Activated B cell treated with CpG ODN at 0.5 μM for 24 hours (primary cell): ENCODE data around the gene GALR3. TPM values are rescaled to one million over a fixed set of nuclear protein-coding genes. Genes with fewer than 3 reads are reported as not detected.

Experiments
- ATAC-seq: fragments of 200-7000 bp; cut with Tn5 transposase; one replicate; pipeline ENCODE4 v1.10.0; 2021; ENCODE audit warnings: low read depth, mild to moderate bottlenecking, moderate library complexity
- CTCF ChIA-PET: fragments of 350-600 bp; sonication (Branson Sonifier 250); formaldehyde crosslinking; loops from one replicate; lab custom pipeline; 2021; ENCODE audit warnings: antibody characterized with exemption; lab: Charles Lee
- POLR2A ChIA-PET: fragments of 350-600 bp; sonication (Branson Sonifier 250); formaldehyde crosslinking; loops from one replicate; lab custom pipeline; 2021; ENCODE audit warnings: antibody characterized with exemption; lab: Charles Lee
- DNase-seq: peaks from one replicate; pipeline ENCODE4 v3.0.0; 2022
- H3K27ac Mint-ChIP-seq: one replicate; pipeline ENCODE4 v1.8.0; 2020; ENCODE audit warnings: mixed read lengths
- H3K27me3 Mint-ChIP-seq: one replicate; pipeline ENCODE4 v1.8.0; 2021; ENCODE audit warnings: mixed read lengths
- H3K36me3 Mint-ChIP-seq: one replicate; pipeline ENCODE4 v1.8.0; 2021; ENCODE audit warnings: low read depth, mixed read lengths
- H3K4me1 Mint-ChIP-seq: one replicate; pipeline ENCODE4 v1.8.0; 2021; ENCODE audit warnings: mixed read lengths
- H3K4me3 Mint-ChIP-seq: one replicate; pipeline ENCODE4 v1.8.0; 2020; ENCODE audit warnings: mild to moderate bottlenecking, mixed read lengths
- H3K9me3 Mint-ChIP-seq: one replicate; pipeline ENCODE4 v1.8.0; 2020; ENCODE audit warnings: mixed read lengths
- CTCF ChIP-seq: fragments of 200-600 bp; IDR thresholded peaks from one replicate; pipeline ENCODE4 v1.8.0; 2022; ENCODE audit warnings: antibody characterized with exemption, mild to moderate bottlenecking
- intact Hi-C: fragments of 100-400 bp; cut with micrococcal nuclease; formaldehyde crosslinking; loops from one replicate; pipeline ENCODE4 v1.15.1; 2024
- total RNA-seq: library from RNA; stranded (reverse); gene quantifications from 2 replicates; pipeline ENCODE4 v1.2.3, GENCODE V29; 2022

GALR3 gene
- total RNA-seq, 1 donor from 2014 or later = not detected

DNA sequence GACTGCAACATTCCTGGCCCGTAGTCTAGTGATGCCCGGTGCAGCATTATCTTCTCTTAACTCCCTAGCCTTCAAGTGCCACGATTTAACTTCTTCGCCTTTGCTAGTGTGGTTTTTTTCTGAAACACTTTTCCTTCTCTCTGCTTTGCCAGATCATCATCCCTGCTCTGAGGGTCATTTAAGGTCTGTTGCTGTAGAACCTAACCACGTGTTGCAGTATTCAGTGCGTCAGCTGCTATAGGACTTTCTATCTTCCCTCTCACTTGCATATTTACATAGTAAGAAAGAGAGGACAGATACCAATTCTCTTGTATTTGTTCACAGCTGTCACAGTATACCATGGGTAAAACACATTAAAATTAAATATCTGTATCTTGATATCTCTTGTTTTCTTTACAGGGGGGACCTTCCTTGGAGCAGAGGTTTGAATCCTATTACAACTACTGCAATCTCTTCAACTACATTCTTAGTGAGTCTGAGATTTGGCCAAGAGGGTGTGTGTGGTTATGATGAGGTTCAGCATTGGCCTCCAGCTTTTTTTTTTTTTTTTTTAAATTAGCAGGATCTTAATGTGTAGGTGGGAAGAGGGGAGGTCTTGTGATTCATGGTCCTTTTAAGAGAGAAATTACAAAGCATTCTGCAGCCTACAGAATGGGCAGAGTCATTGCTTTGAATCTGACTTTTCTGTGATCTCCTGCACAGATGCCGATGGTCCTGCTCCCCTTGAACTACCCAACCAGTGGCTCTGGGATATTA lies 39.6 kb downstream of the GALR3 start:
- ATAC-seq = no peak
- Mint-ChIP-seq H3K4me1 (no peaks in the 10 kb centered on the region), H3K27me3 (no peaks in the 10 kb centered on the region), H3K27ac (no peak overlapping the region), H3K4me3 (no peak overlapping the region), H3K36me3 (peaks cover 80% of the 10 kb centered on the region), H3K9me3 (no peaks in the 10 kb centered on the region)
- intact Hi-C loops = loop anchor here (1.0 to 2.0 kb wide), 8 partner anchors 14 to 324 kb away; partner anchors contain the start of genes ANKRD54 and EIF3L
- DNase-seq = no peak
- CTCF ChIA-PET = interaction anchor here (0.7 to 4.6 kb wide), 27 partner anchors 7 to 255 kb away, joined by 3 to 81 read pairs (median 4); partner anchors contain the start of genes ANKRD54, EIF3L, GCAT and GGA1
- POLR2A ChIA-PET = interaction anchor here (0.6 to 1.6 kb wide), 3 partner anchors 13 to 629 kb away, joined by 4 read pairs; no protein-coding TSS in a partner anchor
- no peak for TF ChIP-seq CTCF

DNA sequence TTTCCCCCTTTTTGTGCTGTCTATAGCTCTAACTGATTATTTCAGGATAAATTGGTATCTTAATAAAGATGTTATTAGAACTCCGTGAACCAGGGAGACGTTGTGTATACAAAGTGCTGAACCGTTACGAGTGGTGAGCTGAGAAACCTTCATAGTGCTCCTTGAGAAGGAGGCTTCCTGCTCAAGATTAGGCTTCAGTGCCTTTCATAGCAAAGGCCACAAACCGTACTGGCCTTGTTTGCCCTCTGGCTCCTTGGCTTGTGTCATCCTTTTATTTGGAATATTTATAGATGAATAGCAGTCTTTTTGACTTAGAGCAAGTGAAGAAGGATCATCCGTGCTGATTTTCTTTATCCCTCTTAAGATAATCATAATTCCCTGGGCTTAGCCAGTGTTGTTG lies 42.3 kb downstream of the GALR3 start:
- DNase-seq (no peak), ATAC-seq (no peak)
- POLR2A ChIA-PET = interaction anchor here (0.7 kb wide), 1 partner anchor 66 kb away, joined by 3 read pairs; no protein-coding TSS in a partner anchor
- no peak for TF ChIP-seq CTCF
- intact Hi-C loops = no loop called here
- peaks cover 87% of the 10 kb centered on the region for H3K36me3 Mint-ChIP-seq
- CTCF ChIA-PET = interaction anchor here (4.6 kb wide), 1 partner anchor 47 kb away, joined by 81 read pairs; no protein-coding TSS in a partner anchor
- no peak overlapping the region for H3K27ac Mint-ChIP-seq
- H3K27me3 Mint-ChIP-seq = no peaks in the 10 kb centered on the region
- H3K4me3 Mint-ChIP-seq = no peak overlapping the region
- no peaks in the 10 kb centered on the region for H3K4me1 Mint-ChIP-seq
- no peaks in the 10 kb centered on the region for H3K9me3 Mint-ChIP-seq

- intact Hi-C loops = no loop called here
- CTCF ChIA-PET = no interaction called here
- H3K4me1 Mint-ChIP-seq = no peaks in the 10 kb centered on the region
- no peaks in the 10 kb centered on the region for H3K9me3 Mint-ChIP-seq
- H3K4me3 Mint-ChIP-seq = no peak overlapping the region
- DNase-seq = no peak
- no peaks in the 10 kb centered on the region for H3K27me3 Mint-ChIP-seq
- ATAC-seq = no peak
- no peak for TF ChIP-seq CTCF
- H3K27ac Mint-ChIP-seq = no peak overlapping the region
- POLR2A ChIA-PET = no interaction called here
- H3K36me3 Mint-ChIP-seq = peaks cover 84% of the 10 kb centered on the region
Observed at GRCh38 chr22:37870273-37870672, 47.1 kb downstream of the GALR3 start.

Other genes starting within 250 kb of the GALR3 start
- gene LGALS2, start 243.3 kb upstream of the GALR3 start, total RNA-seq = not detected in 2 replicates
- gene GGA1, start 214.5 kb upstream of the GALR3 start, total RNA-seq = 102 and 126 TPM in 2 replicates
- gene SH3BP1, start 183.7 kb upstream of the GALR3 start, total RNA-seq = 87.9 and 88.4 TPM in 2 replicates
- 17.7 and 22.6 TPM in 2 replicates for gene PDXP, start 164.7 kb upstream of the GALR3 start, total RNA-seq
- gene LGALS1, start 147.7 kb upstream of the GALR3 start, total RNA-seq = 230 and 254 TPM in 2 replicates
- 39.0 and 39.8 TPM in 2 replicates for gene NOL12, start 137.0 kb upstream of the GALR3 start, total RNA-seq
- gene TRIOBP, start 126.3 kb upstream of the GALR3 start, total RNA-seq = 25.5 and 27.4 TPM in 2 replicates
- 0.40 and 0.83 TPM in 2 replicates for gene GCAT, start 15.4 kb upstream of the GALR3 start, total RNA-seq
- gene ANKRD54, start 21.0 kb downstream of the GALR3 start, total RNA-seq = 12.6 and 16.5 TPM in 2 replicates
- gene EIF3L, start 26.0 kb downstream of the GALR3 start, total RNA-seq = 712 and 718 TPM in 2 replicates
- gene MICALL1, start 82.9 kb downstream of the GALR3 start, total RNA-seq = 20.8 and 27.6 TPM in 2 replicates
- gene C22orf23, start 130.2 kb downstream of the GALR3 start, total RNA-seq = 0.16 TPM in 1 of 2 replicates, not detected in the other
- 47.8 and 67.3 TPM in 2 replicates for gene POLR2F, start 130.3 kb downstream of the GALR3 start, total RNA-seq
- gene SOX10, start 161.2 kb downstream of the GALR3 start, total RNA-seq = not detected in 2 replicates
- gene PICK1, start 234.0 kb downstream of the GALR3 start, total RNA-seq = 21.5 and 25.5 TPM in 2 replicates